WTC11 (cell line): Measurements from ENCODE around the gene VWA5A.
"Not testable (repeated sequence)": the region's sequence is repeated elsewhere in the genome, so short reads cannot be mapped to it uniquely, and the experiment has no call there.

Experiments
- CREB1 ChIP-seq: sonication (generic); formaldehyde crosslinking; IDR thresholded peaks from 2 replicates; pipeline ENCODE4 v1.8.0; 2023; ENCODE audit warnings: mild to moderate bottlenecking, missing genetic modification reagents
- CTCF ChIP-seq: fragments of 200-600 bp; IDR thresholded peaks from 2 replicates; pipeline ENCODE4 v1.8.0; 2022; ENCODE audit warnings: antibody characterized with exemption
- JUN ChIP-seq: sonication (generic); formaldehyde crosslinking; IDR thresholded peaks from 2 replicates; pipeline ENCODE4 v1.8.0; 2023; ENCODE audit warnings: mild to moderate bottlenecking, missing genetic modification reagents
- NR3C1 ChIP-seq: sonication (generic); formaldehyde crosslinking; conservative IDR thresholded peaks from 2 replicates; pipeline ENCODE4 v1.8.1; 2023; ENCODE audit warnings: low read depth, mild to moderate bottlenecking, missing genetic modification reagents

- TF ChIP-seq CTCF; NR3C1; JUN (CRISPR knock-in tag); CREB1 (CRISPR knock-in tag): not testable (repeated sequence)
These were observed 55.1 kb downstream of the VWA5A start for GRCh38 chr11:124170315-124170714.
